Nephron (organoid): ENCODE data around the gene ME1.

Experiments
- H3K27ac Mint-ChIP-seq, 3 experiments: 2 replicates each; pipeline ENCODE4 v1.8.0; 2020; ENCODE audit warnings: mixed read lengths in 3 of 3, mild to moderate bottlenecking in 2 of 3, moderate library complexity in 1 of 3
- H3K27me3 Mint-ChIP-seq: 2 replicates; pipeline ENCODE4 v1.8.0; 2021; ENCODE audit warnings: low read depth, mild to moderate bottlenecking, moderate library complexity, mixed read lengths
- H3K36me3 Mint-ChIP-seq: 2 replicates; pipeline ENCODE4 v1.8.0; 2020; ENCODE audit warnings: low read depth, mixed read lengths
- H3K4me1 Mint-ChIP-seq: 2 replicates; pipeline ENCODE4 v1.8.0; 2020; ENCODE audit warnings: mixed read lengths
- H3K4me3 Mint-ChIP-seq, 3 experiments: 2 replicates each; pipeline ENCODE4 v1.8.0; 2020; ENCODE audit warnings: mild to moderate bottlenecking in 3 of 3, mixed read lengths in 3 of 3, moderate library complexity in 2 of 3
- H3K9me3 Mint-ChIP-seq: 2 replicates; pipeline ENCODE4 v1.8.0; 2020; ENCODE audit warnings: mixed read lengths
- CTCF ChIP-seq, 3 experiments: fragments of 200-600 bp; sonication (generic); IDR thresholded peaks; one replicate each; pipeline ENCODE4 v1.5.0; 2021; ENCODE audit warnings: antibody characterized with exemption in 3 of 3; ENCODE audit not compliant: unreplicated experiment in 3 of 3

The ME1 gene

GRCh38 chr6:83439201-83439600, 8.3 kb upstream of the ME1 start:
- TF ChIP-seq CTCF (IDR thresholded peaks at IDR 0.05; ENCODE audit: unreplicated experiment in 3 of 3): no peak
- H3K4me1 Mint-ChIP-seq: no peaks in the 10 kb centered on the region
- no peaks in the 10 kb centered on the region for H3K36me3 Mint-ChIP-seq
- H3K4me3 Mint-ChIP-seq: no peak overlapping the region
- H3K27ac Mint-ChIP-seq: no peak overlapping the region
- peaks cover 4% of the 10 kb centered on the region for H3K9me3 Mint-ChIP-seq
- H3K27me3 Mint-ChIP-seq: no peaks in the 10 kb centered on the region

- H3K27ac Mint-ChIP-seq: no peak overlapping the region
- H3K9me3 Mint-ChIP-seq: peaks cover 4% of the 10 kb centered on the region
- H3K4me1 Mint-ChIP-seq: no peaks in the 10 kb centered on the region
- no peak for TF ChIP-seq CTCF (IDR thresholded peaks at IDR 0.05; ENCODE audit: unreplicated experiment in 3 of 3)
- no peaks in the 10 kb centered on the region for H3K36me3 Mint-ChIP-seq
- no peak overlapping the region for H3K4me3 Mint-ChIP-seq
- H3K27me3 Mint-ChIP-seq: no peaks in the 10 kb centered on the region
Observed at GRCh38 chr6:83436674-83437073, 5.8 kb upstream of the ME1 start.

GRCh38 chr6:83433177-83433576, 2.3 kb upstream of the ME1 start:
- no peaks in the 10 kb centered on the region for H3K9me3 Mint-ChIP-seq
- no peaks in the 10 kb centered on the region for H3K36me3 Mint-ChIP-seq
- TF ChIP-seq CTCF (IDR thresholded peaks at IDR 0.05; ENCODE audit: unreplicated experiment in 3 of 3): no peak
- H3K4me3 Mint-ChIP-seq: no peak overlapping the region
- H3K27ac Mint-ChIP-seq: no peak overlapping the region
- no peaks in the 10 kb centered on the region for H3K27me3 Mint-ChIP-seq
- H3K4me1 Mint-ChIP-seq: peaks cover 11% of the 10 kb centered on the region

- H3K4me3 Mint-ChIP-seq: peak overlapping the region; percentile 81 to 86 (median 81)
- no peaks in the 10 kb centered on the region for H3K27me3 Mint-ChIP-seq
- TF ChIP-seq CTCF (IDR thresholded peaks at IDR 0.05; ENCODE audit: unreplicated experiment in 3 of 3): no peak
- H3K4me1 Mint-ChIP-seq: peaks cover 11% of the 10 kb centered on the region
- H3K9me3 Mint-ChIP-seq: no peaks in the 10 kb centered on the region
- peak overlapping the region in 2 of 3 experiments; percentile 12 to 56 for H3K27ac Mint-ChIP-seq
- H3K36me3 Mint-ChIP-seq: no peaks in the 10 kb centered on the region
Observed at GRCh38 chr6:83432636-83433035, 1.8 kb upstream of the ME1 start.

- H3K27ac Mint-ChIP-seq: peak overlapping the region in 2 of 3 experiments; percentile 12 to 56
- peak overlapping the region; percentile 81 to 88 (median 86) for H3K4me3 Mint-ChIP-seq
Observed at GRCh38 chr6:83431545-83432155, 799 bp upstream of the ME1 start.

More at GRCh38 chr6:83431545-83432155, 799 bp upstream of the ME1 start:
- Mint-ChIP-seq H3K36me3 (no peaks in the 10 kb centered on the region), H3K9me3 (no peaks in the 10 kb centered on the region), H3K27me3 (no peaks in the 10 kb centered on the region), H3K4me1 (peaks cover 11% of the 10 kb centered on the region)
- no peak for TF ChIP-seq CTCF (IDR thresholded peaks at IDR 0.05; ENCODE audit: unreplicated experiment in 3 of 3)
